HCT116 (cell line): Measurements from ENCODE around the gene STK35. TPM values are rescaled to one million over a fixed set of nuclear protein-coding genes. Genes with fewer than 3 reads are reported as not detected.

Source experiments
- ATAC-seq: fragments of 200-7000 bp; cut with Tn5 transposase; 2 replicates; pipeline ENCODE4 v1.9.1; 2020; ENCODE audit warnings: mild to moderate bottlenecking, moderate library complexity
- Bru-seq: library from RNA; stranded (reverse); fragments of 400-500 nt; gene quantifications from one replicate; lab custom pipeline; 2021; lab: Mats Ljungman, UMichigan
- BruChase-seq, 2 experiments: library from RNA; stranded (reverse); fragments of 400-500 nt; gene quantifications; one replicate each; lab custom pipeline; 2021; lab: Mats Ljungman, UMichigan
- BruUV-seq: library from RNA; stranded (reverse); fragments of 400-500 nt; replicated peaks from 2 replicates; lab custom pipeline; 2021; lab: Mats Ljungman, UMichigan
- CTCF ChIA-PET: fragments of 300-600 bp; sonication (Branson Sonifier 250); formaldehyde crosslinking; loops from one replicate; lab custom pipeline; 2021; ENCODE audit warnings: antibody characterized with exemption; lab: Charles Lee
- POLR2A ChIA-PET: fragments of 300-600, 350-600 bp; sonication (Branson Sonifier 250); formaldehyde crosslinking; loops from one replicate; lab custom pipeline; 2021; ENCODE audit warnings: antibody characterized with exemption; lab: Charles Lee
- RAD21 ChIA-PET, 2 experiments: fragments of 300-600 bp; sonication (Branson Sonifier 250); formaldehyde crosslinking; loops; one replicate each; lab custom pipeline; 2023; ENCODE audit warnings: low total read pairs in 2 of 2; ENCODE audit not compliant: uncharacterized antibody in 2 of 2, unreplicated experiment in 2 of 2, low non-redundant PET in 1 of 2; lab: Charles Lee
- DNase-seq: peaks from one replicate; pipeline ENCODE4 v3.0.0-alpha.2; 2010; ENCODE audit warnings: low read depth, low spot score
- H2AFZ ChIP-seq: fragments of 200-600 bp; shearing (Covaris generic), sonication (generic); 2 replicates; pipeline ENCODE4 v1.6.1; 2017; ENCODE audit warnings: low read depth, mixed run types, mixed read lengths, antibody characterized with exemption, low read length; ENCODE audit not compliant: poor library complexity, severe bottlenecking
- H3K27ac ChIP-seq: 2 replicates; pipeline ENCODE4 v1.5.1; 2012; ENCODE audit warnings: low read depth, low read length
- H3K27me3 ChIP-seq: fragments of 200-600 bp; sonication (generic); 2 replicates; pipeline ENCODE4 v1.6.1; 2016; ENCODE audit warnings: mixed run types, low read length, mixed read lengths; ENCODE audit not compliant: insufficient read depth
- H3K36me3 ChIP-seq, 2 experiments: fragments of 200-500 bp in 1 of 2; fragments of 200-600 bp in 1 of 2; sonication (Bioruptor generic) in 1 of 2; sonication (generic) in 1 of 2; 2 replicates each; pipeline versions ENCODE4 v1.5.1 to v1.6.1; 2014 to 2016; ENCODE audit warnings: low read length in 2 of 2, inconsistent platforms in 1 of 2, mixed read lengths in 1 of 2, mixed run types in 1 of 2; ENCODE audit not compliant: insufficient read depth in 2 of 2, control insufficient read depth in 1 of 2
- H3K4me1 ChIP-seq, 2 experiments: fragments of 200-600 bp in 1 of 2; sonication (generic) in 1 of 2; 2 replicates each; pipeline versions ENCODE4 v1.5.1 to v1.6.1; 2012 to 2017; ENCODE audit warnings: low read length in 2 of 2, inconsistent platforms in 1 of 2, mild to moderate bottlenecking in 1 of 2, mixed read lengths in 1 of 2, mixed run types in 1 of 2, moderate library complexity in 1 of 2; ENCODE audit not compliant: insufficient read depth in 2 of 2, control insufficient read depth in 1 of 2
- H3K4me2 ChIP-seq: fragments of 200-600 bp; sonication (generic); 2 replicates; pipeline ENCODE4 v1.6.1; 2017; ENCODE audit warnings: mixed run types, low read length, mixed read lengths
- H3K4me3 ChIP-seq, 2 experiments: fragments of 200-600 bp in 1 of 2; sonication (generic) in 1 of 2; replicated peaks in 1 of 2; 2 replicates each; pipeline ENCODE4 v1.5.1; 2011 to 2016; ENCODE audit warnings: low read length in 2 of 2, control low read depth in 1 of 2, low read depth in 1 of 2, mild to moderate bottlenecking in 1 of 2, mixed read lengths in 1 of 2, mixed run types in 1 of 2
- H3K79me2 ChIP-seq: fragments of 200-600 bp; sonication (generic); 2 replicates; pipeline ENCODE4 v1.6.1; 2017; ENCODE audit warnings: mild to moderate bottlenecking, mixed run types, low read length, moderate library complexity, mixed read lengths; ENCODE audit not compliant: insufficient read depth
- H3K9ac ChIP-seq: fragments of 200-600 bp; sonication (generic); 2 replicates; pipeline ENCODE4 v1.6.1; 2016; ENCODE audit warnings: low read length, mixed read lengths
- H3K9me2 ChIP-seq: fragments of 200-600 bp; sonication (generic), shearing (Covaris generic); 2 replicates; pipeline ENCODE4 v1.6.1; 2017; ENCODE audit warnings: mixed run types, mild to moderate bottlenecking, moderate library complexity; ENCODE audit not compliant: insufficient read depth
- H3K9me3 ChIP-seq, 2 experiments: fragments of 200-500 bp in 1 of 2; fragments of 200-600 bp in 1 of 2; sonication (Bioruptor generic) in 1 of 2; sonication (generic) in 1 of 2; 2 replicates each; pipeline ENCODE4 v1.6.1; 2014 to 2017; ENCODE audit warnings: low read length in 2 of 2, mixed read lengths in 2 of 2, inconsistent platforms in 1 of 2, low read depth in 1 of 2, mild to moderate bottlenecking in 1 of 2, mixed run types in 1 of 2, moderate library complexity in 1 of 2; ENCODE audit not compliant: control insufficient read depth in 1 of 2, insufficient read depth in 1 of 2
- H4K20me1 ChIP-seq: fragments of 200-600 bp; sonication (generic), shearing (Covaris generic); 2 replicates; pipeline ENCODE4 v1.6.1; 2017; ENCODE audit warnings: mixed run types, mild to moderate bottlenecking, moderate library complexity; ENCODE audit not compliant: insufficient read depth
- REST ChIP-seq: IDR thresholded peaks from 2 replicates; pipeline ENCODE4 v1.6.1; 2012; ENCODE audit warnings: low read depth
- SIN3A ChIP-seq: IDR thresholded peaks from 2 replicates; pipeline ENCODE4 v1.6.1; 2012; ENCODE audit warnings: low read depth
- intact Hi-C: fragments of 100-400 bp; cut with micrococcal nuclease; formaldehyde crosslinking; loops from 2 replicates; pipeline ENCODE4 v1.10.0; 2022
- long read RNA-seq: library from polyadenylated mRNA; unstranded; transcript quantifications from one replicate; pipeline ENCODE4 v2.0.0, GENCODE V29; 2021; ENCODE audit not compliant: unreplicated experiment
- polyA plus RNA-seq: library from polyadenylated mRNA; unstranded; fragments of >200 nt; gene quantifications from 2 replicates; pipeline ENCODE4 v1.2.1, GENCODE V29; 2012; ENCODE audit warnings: missing spikeins
- total RNA-seq: library from RNA; stranded (reverse); gene quantifications from one replicate; pipeline ENCODE4 v1.2.1, GENCODE V29; 2021; ENCODE audit not compliant: unreplicated experiment

The STK35 gene
- total RNA-seq (32.8 TPM), Bru-seq, nascent RNA (percentile 82 among the genes with signal in this experiment), BruChase-seq, experiment 1, labeled RNA remaining after a 6-hour chase (percentile 90 among the genes with signal in this experiment), BruChase-seq, experiment 2, labeled RNA remaining after a 2-hour chase (percentile 90 among the genes with signal in this experiment)
- polyA plus RNA-seq, result 18.2 and 19.4 TPM in 2 replicates
- long read RNA-seq, partial matches to known transcripts, result 0 of 52 reads
- long read RNA-seq, other reads (novel, unspliced or antisense), result 52 of 52 reads

- H3K9ac ChIP-seq, result peak within 1 kb of the TSS; percentile 85
- intact Hi-C loops, result loop anchor here (5.0 kb wide), 1 partner anchor 71 kb away; no protein-coding TSS in a partner anchor
- RAD21 ChIA-PET, result no interaction called here
- ATAC-seq (peak; percentile 76), DNase-seq (peak; percentile 37)
- TF ChIP-seq SIN3A, result peak; percentile 74
- no peak for TF ChIP-seq REST
- peaks cover 35% of the 10 kb centered on the region for H3K79me2 ChIP-seq
- no peaks in the 10 kb centered on the region for H3K9me3 ChIP-seq
- peak within 1 kb of the TSS; percentile 95 for H3K27ac ChIP-seq
- H3K9me2 ChIP-seq, result no peaks in the 10 kb centered on the region
- H4K20me1 ChIP-seq, result no peaks in the 10 kb centered on the region
- POLR2A ChIA-PET, result no interaction called here
- peak within 1 kb of the TSS; percentile 84 for H3K4me2 ChIP-seq
- no peaks in the 10 kb centered on the region for H3K27me3 ChIP-seq
- H2AFZ ChIP-seq, result peak within 1 kb of the TSS; percentile 48
- peak within 1 kb of the TSS; percentile 84 to 97 for H3K4me3 ChIP-seq
- CTCF ChIA-PET, result interaction anchor here (2.7 kb wide), 1 partner anchor 8 kb away, joined by 15 read pairs; no protein-coding TSS in a partner anchor
- H3K4me1 ChIP-seq, result peaks cover 15 to 24% of the 10 kb centered on the region in 2 experiments
- BruUV-seq, result TSS peak; percentile 76
- peaks cover 0 to 13% of the 10 kb centered on the region in 2 experiments; a peak in 1 of 4 replicates for H3K36me3 ChIP-seq
Observed at GRCh38 chr20:2101057-2101864, at the start of gene STK35. Gene STK35 (plus strand): TSS chr20:2101827. CDS start chr20:2101882, 55 bp downstream.
